MM.1S (cell line): ENCODE data around the gene MCL1.

Source experiments
- CTCF ChIP-seq: fragments of 300-600 bp; sonication (generic); IDR thresholded peaks from 2 replicates; pipeline ENCODE4 v1.5.1; 2016; ENCODE audit warnings: antibody characterized with exemption, low read length, mixed read lengths
- EZH2 ChIP-seq: fragments of 300-600 bp; sonication (generic); optimal IDR thresholded peaks from 2 replicates; pipeline ENCODE3; 2017; ENCODE audit warnings: low read depth, mild to moderate bottlenecking, antibody characterized with exemption, low read length, mixed read lengths

GRCh38 chr1:150532860-150533259, 46.5 kb downstream of the MCL1 start:
- no peak for TF ChIP-seq CTCF
- no peak for TF ChIP-seq EZH2
